HG03060 (cell line): Measurements from ENCODE around the gene NPLOC4.
"Not testable (repeated sequence)": the region's sequence is repeated elsewhere in the genome, so short reads cannot be mapped to it uniquely, and the experiment has no call there.

ENCODE experiments used
- ATAC-seq: cut with Tn5 transposase; IDR thresholded peaks from one replicate; pipeline ENCODE4 v1.9.1; 2021; ENCODE audit warnings: low read depth, moderate number of reproducible peaks; ENCODE audit not compliant: unreplicated experiment

NPLOC4 gene

DNA sequence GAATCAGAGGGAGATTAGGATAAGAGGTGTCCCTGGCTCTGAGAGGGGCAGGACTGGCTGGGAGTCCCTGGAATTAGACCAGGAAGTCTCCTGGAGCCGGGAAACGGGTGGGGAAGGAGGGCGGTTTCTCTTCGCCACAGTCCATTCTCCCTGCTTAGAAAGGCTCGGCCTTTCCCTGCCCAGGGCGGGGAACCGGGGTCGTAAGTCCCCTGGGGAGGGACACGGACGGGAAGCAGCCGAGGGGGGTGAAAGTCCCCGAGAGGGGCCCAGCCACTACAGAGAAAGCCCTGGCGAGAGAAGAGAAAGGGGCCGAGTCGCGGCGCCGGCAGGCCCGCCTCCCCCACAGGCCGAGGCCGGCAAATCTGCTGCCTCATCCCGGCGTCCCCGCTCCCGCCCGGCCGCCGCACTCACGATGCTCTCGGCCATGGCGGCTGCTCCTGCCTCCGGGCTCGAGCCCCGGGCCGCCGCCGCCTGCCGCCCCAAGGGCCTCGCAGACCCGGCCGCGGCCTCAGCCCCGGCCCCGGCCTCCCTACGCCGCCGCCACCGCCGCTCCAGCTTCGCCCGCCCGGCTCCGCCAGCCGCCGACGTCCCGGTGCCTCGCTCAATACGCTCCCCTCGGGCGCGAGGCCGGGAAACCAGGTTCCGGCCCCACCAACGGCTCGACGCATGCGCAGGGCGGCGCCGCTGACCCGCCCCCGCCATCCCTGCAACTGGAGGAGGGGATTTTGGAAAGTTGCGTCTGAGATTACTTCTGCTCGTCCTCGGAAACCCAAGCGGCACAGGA, at the start of gene NPLOC4, which contains the start of gene TSPAN10:
NPLOC4 (minus strand) TSS at position 608 of the 784 bp plus-strand sequence; CDS start at position 426, 182 bp downstream.
TSPAN10 (plus strand) TSS at position 692 of the 784 bp plus-strand sequence. CDS start 5,217 bp downstream, outside the sequence.
- ATAC-seq, result peak; percentile 66

DNA sequence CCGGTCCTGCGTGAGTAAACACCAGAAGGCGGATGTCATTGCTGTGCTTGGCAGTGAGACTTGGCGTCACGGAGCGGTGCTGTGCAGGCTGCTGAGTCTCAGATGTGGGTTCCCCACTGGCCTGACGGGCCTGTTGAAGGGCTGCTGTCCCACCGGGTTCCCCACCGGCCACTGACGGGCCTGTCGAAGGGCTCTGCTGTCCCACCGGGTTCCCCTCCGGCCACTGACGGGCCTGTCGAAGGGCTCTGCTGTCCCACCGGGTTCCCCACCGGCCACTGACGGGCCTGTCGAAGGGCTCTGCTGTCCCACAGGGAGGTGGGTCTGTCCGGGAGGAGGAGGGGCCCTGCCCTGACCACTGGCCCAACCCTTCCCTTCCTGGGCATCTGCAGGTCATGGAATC, 49.7 kb upstream of the NPLOC4 start:
- no peak for ATAC-seq

DNA sequence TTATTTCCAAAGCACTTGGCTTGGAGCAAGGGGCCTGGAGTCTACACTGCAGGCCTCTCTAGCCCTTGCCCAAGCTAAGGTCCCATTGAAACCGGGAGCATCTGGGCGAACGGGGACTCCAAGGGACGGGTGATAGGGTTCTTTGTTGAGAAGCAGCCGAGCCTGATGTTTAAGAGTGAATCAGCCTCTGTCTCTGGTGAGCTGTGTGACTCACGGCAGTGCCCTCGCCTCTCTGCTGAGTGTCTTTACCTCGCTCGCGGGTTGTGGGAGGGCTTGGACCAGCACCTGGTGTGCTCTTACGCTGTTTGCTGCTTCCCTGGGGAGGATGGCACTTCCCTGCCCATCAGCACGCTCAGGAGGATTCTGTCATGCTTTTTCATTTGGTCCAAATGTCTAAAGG, 48.2 kb upstream of the NPLOC4 start:
- no peak for ATAC-seq

DNA sequence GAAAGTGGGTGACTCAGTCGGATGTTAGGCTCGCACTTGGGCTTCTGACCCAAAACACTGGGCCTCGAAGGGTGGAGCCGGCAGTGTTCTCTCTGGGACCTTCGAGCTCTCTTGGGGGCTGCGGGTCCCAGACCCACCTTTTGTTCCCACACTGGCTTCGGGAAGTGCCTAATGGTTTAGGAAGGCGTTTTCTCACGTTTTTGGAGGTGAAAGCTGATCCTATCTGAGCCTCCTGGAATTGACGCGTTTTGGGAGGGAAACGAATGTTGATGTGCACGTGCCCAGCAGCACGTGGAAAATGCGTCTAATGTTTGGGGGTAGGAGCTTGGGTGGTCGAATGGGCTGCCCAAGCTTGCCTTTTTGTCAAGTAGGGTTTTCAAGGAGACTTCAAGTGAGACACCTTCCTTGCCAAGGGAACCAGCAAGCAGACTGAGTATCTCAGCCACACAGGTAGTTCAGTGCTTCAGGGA, 47.6 kb upstream of the NPLOC4 start:
- ATAC-seq, result no peak

GRCh38 chr17:81683584-81684441, 46.9 kb upstream of the NPLOC4 start, which contains the start of the genes ARL16 and HGS:
Gene ARL16 (minus strand): TSS chr17:81683797. CDS start chr17:81683753, 44 bp downstream.
Gene HGS (plus strand): TSS chr17:81684011. CDS start chr17:81684067, 56 bp downstream.
- peak; percentile 96 for ATAC-seq

DNA sequence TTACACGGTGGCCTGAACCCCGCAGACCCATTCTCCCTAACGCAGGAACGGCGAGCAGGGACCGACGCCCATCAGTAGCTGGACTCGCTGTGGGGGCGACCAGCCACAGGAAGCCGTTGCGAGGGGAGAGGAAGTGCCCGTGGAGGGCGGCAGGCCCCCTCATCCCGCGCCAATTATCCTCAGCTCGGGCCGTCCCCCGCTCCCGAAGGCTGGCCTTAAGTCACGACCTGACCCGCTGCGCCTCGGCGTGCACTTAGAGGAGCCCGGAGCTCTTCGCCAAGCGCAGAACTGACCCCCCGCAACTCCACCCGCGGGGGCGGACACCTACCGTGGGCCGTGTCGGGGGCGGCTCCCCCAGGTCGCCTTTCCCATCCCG, 46.3 kb upstream of the NPLOC4 start:
- no peak for ATAC-seq

- ATAC-seq, result no peak
Measured at GRCh38 chr17:81682565-81683207, 45.8 kb upstream of the NPLOC4 start.

- ATAC-seq, result no peak
Measured at GRCh38 chr17:81681672-81682071, 44.8 kb upstream of the NPLOC4 start.

- no peak for ATAC-seq
Measured at GRCh38 chr17:81680150-81680549, 43.2 kb upstream of the NPLOC4 start.

GRCh38 chr17:81676906-81677305, 40.0 kb upstream of the NPLOC4 start:
- ATAC-seq, result no peak

GRCh38 chr17:81675515-81676221, 38.8 kb upstream of the NPLOC4 start:
- ATAC-seq, result not testable (repeated sequence)

- ATAC-seq, result no peak
Measured at GRCh38 chr17:81673561-81674258, 36.8 kb upstream of the NPLOC4 start.

DNA sequence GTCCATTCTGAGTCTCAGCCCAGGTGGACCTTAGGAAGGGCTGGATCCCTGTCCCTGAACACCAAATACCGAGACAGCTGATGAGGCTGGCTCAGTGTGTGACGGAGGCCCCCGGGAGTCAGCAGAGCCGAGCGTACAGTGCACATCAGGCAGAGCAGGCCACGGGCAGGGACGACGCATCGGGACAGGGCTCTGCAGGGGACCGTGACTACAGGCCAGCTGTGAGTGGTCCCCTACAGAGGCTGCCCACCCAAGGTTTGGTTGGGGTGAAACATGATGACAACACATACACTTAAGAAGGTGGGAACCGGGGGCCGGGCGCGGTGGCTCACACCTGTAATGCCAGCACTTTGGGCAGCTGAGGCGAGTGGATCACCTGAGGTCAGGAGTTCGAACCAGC, 36.0 kb upstream of the NPLOC4 start:
- no peak for ATAC-seq

DNA sequence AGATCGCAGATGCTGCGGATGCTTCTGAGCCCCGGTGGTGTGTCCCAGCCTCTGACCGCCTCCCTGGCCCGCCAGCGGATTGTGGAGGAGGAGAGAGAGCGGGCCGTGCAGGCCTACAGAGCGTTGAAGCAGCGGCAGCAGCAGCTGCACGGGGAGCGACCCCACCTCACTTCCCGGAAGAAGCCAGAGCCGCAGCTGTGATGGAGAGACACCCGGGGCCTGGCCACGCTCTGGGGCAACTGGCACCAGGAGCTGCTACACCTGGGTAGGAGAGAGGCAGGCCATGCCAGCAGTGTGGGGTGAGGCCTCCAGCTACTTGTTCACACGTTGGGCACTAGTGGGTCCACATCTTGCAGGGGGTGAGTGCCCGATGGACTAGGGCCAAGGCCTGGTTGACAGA, 35.6 kb upstream of the NPLOC4 start:
- no peak for ATAC-seq

GRCh38 chr17:81667754-81668153, 30.8 kb upstream of the NPLOC4 start:
- ATAC-seq, result no peak

- peak; percentile 89 for ATAC-seq
Measured at GRCh38 chr17:81666342-81667191, 29.7 kb upstream of the NPLOC4 start, which contains the start of the genes CCDC137 and OXLD1. Gene CCDC137 (plus strand): TSS chr17:81666737. CDS start chr17:81666767, 30 bp downstream. Gene OXLD1 (minus strand): TSS chr17:81666605. CDS start chr17:81666577, 28 bp downstream.

GRCh38 chr17:81666092-81666341, 29.1 kb upstream of the NPLOC4 start:
- ATAC-seq, result no peak

DNA sequence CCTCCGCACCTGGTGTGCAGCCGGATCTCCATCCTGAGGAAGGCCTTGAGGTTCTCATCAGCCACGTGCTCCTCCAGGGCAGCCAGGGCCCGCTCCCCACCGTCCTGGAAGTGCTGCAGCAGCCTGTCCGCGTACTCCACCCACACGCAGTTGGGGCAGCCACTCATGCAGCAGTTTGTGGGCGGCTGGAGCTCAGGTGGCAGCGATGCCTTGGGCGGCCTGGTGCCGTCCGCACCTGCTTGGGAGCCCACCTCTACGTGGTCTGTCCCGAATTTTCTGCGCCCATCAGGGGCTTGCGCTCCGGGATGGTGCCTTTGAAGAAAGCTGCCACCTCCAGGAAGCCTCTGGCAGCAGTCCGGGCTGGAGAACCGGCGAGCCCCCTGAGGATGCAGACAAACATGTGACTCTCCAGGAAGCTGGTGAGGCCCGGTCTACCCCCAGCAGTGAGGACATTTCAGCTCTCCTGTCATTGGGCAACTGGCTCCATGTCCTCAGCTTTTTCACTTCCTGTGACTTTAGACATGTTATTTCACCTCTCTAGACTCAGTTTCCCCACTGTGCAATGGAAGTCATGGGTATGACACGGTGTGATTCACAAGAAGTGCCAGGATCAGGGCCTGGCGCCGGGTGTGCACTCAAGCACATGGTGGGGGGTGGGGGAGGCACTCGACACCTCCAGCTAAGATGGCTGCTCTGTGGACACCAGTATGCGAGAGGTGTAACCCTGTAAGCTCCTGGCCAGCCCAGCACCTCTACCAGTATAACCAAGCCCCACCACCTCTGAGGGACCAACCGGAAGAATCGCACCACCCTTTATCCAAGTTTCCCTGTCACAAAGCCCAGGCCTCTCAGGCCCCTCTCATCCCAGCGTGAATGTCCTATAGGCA, 28.5 kb upstream of the NPLOC4 start:
- ATAC-seq, result no peak
